ENCODE measurements around the gene FRMD4A. TPM values are rescaled to one million over a fixed set of nuclear protein-coding genes. Genes with fewer than 3 reads are reported as not detected.

Gene FRMD4A
- total RNA-seq, 1 donor from 2014 or later: 20.2 TPM

- Mint-ChIP-seq H3K9me3 (no peaks in the 10 kb centered on the region), H3K36me3 (peaks cover 25% of the 10 kb centered on the region), H3K4me1 (peaks cover 14% of the 10 kb centered on the region), H3K4me3 (no peak overlapping the region), H3K27me3 (ENCODE audit: insufficient read depth, low read depth) (peaks cover 3% of the 10 kb centered on the region), H3K27ac (no peak overlapping the region)
- H3K27ac ChIP-seq: no peak overlapping the region
- H2AFZ ChIP-seq (replicated peaks): no peak overlapping the region
- peaks cover 6% of the 10 kb centered on the region for H3F3A ChIP-seq (ENCODE audit: low read depth)
- H3K27me3 ChIP-seq: no peaks in the 10 kb centered on the region
- H3K9me3 ChIP-seq (ENCODE audit: low read depth): no peaks in the 10 kb centered on the region
- H3K79me2 ChIP-seq (ENCODE audit: low read depth): no peaks in the 10 kb centered on the region
- TF ChIP-seq EZH2phosphoT487 (IDR thresholded peaks at IDR 0.05): no peak
- TF ChIP-seq EZH2 (IDR thresholded peaks at IDR 0.05): no peak
- no peak for TF ChIP-seq CTCF (IDR thresholded peaks at IDR 0.05)
- H4K20me1 ChIP-seq (ENCODE audit: low read depth): no peaks in the 10 kb centered on the region
- H3K4me3 ChIP-seq: no peak overlapping the region
- H3K36me3 ChIP-seq: no peaks in the 10 kb centered on the region
- DNase-seq (ENCODE audit: low spot score): no peak
- H3K9ac ChIP-seq: no peak overlapping the region
- H3K4me2 ChIP-seq: no peak overlapping the region
- peaks cover 19% of the 10 kb centered on the region for H3K4me1 ChIP-seq
These were observed 672.5 kb downstream of the FRMD4A start for GRCh38 chr10:13658264-13658663.

DNA sequence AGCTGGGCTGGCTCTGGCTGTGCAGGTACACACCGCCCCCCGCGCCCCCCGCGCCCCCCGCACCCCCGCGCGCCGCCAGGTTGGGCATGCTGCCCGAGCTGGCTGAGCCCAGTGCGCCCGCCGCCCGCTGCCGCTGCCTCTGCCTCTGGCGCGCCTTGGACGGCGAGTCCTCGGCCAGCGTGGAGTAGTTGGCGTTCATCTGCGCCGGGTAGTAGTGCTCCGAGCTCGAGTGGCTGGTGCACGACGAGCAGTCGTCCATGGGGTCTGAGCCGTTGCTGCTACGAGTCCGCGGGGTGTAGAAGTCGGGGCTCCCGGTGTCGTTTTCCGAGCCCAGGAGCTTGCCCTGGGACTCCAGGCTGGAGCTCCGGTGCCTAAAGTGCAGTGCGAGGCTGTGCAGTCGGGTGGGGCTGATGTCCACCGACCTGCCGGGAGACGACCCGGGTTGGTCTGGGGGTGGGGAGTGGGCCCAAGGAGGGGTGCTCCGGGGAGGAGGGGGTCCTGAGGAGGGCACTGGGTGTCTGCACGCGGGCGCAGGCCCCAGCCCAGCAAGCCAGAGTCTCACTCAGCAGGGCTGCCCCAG is 673.5 kb downstream of the FRMD4A start:
- H3K79me2 ChIP-seq (ENCODE audit: low read depth): no peaks in the 10 kb centered on the region
- Mint-ChIP-seq H3K4me3 (no peak overlapping the region), H3K27ac (no peak overlapping the region), H3K4me1 (peaks cover 14% of the 10 kb centered on the region), H3K9me3 (no peaks in the 10 kb centered on the region), H3K27me3 (ENCODE audit: insufficient read depth, low read depth) (peaks cover 3% of the 10 kb centered on the region), H3K36me3 (peaks cover 24% of the 10 kb centered on the region)
- H4K20me1 ChIP-seq (ENCODE audit: low read depth): no peaks in the 10 kb centered on the region
- no peak overlapping the region for H3K4me2 ChIP-seq
- no peak for DNase-seq (ENCODE audit: low spot score)
- no peaks in the 10 kb centered on the region for H3K27me3 ChIP-seq
- no peaks in the 10 kb centered on the region for H3K9me3 ChIP-seq (ENCODE audit: low read depth)
- no peaks in the 10 kb centered on the region for H3K36me3 ChIP-seq
- TF ChIP-seq EZH2phosphoT487 (IDR thresholded peaks at IDR 0.05): no peak
- TF ChIP-seq CTCF (IDR thresholded peaks at IDR 0.05): no peak
- TF ChIP-seq EZH2 (IDR thresholded peaks at IDR 0.05): no peak
- no peak overlapping the region for H3K9ac ChIP-seq
- no peak overlapping the region for H3K27ac ChIP-seq
- no peak overlapping the region for H3K4me3 ChIP-seq
- H3F3A ChIP-seq (ENCODE audit: low read depth): peaks cover 6% of the 10 kb centered on the region
- H2AFZ ChIP-seq (replicated peaks): no peak overlapping the region
- H3K4me1 ChIP-seq: peaks cover 19% of the 10 kb centered on the region

DNA sequence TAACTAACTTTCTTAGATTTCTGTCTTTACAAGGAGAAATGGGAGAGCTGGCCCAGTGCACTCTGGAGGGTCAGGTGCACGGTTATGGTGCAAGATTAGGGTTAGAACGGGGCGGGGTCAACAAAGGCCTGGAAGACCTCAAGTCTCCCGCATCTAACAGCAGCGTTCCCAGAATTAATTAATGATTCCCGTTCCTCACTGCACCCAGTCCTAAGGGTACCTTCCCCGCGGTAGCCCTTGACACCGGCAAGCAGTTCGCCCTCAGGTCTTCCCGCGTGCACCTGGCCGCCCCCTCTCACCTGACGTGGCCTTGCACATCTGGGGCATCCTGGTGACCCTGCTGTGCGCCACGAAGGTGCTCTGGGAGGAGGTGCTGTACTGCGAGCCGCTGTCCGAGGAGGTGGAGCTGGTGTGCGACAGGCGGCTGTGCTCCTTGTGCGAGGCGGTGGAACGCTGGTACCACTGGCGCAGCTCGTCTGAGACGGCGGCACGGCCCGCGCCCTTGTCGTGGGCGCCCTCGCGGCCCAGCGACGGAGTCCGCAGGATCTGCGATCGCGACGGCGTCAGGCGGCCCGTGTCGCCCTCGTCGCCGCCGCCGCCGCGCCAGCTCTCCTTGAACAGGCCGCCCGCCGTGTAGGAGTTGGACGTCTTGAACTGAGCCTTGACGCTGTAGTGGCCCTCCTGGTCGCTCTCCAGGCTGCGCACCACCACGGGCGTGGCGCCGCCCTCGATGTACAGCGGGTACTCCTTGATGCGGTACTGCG is 674.2 kb downstream of the FRMD4A start:
- no peak overlapping the region for H3K4me3 Mint-ChIP-seq
- H3K4me2 ChIP-seq: no peak overlapping the region
- H3K27me3 Mint-ChIP-seq (ENCODE audit: insufficient read depth, low read depth): peaks cover 3% of the 10 kb centered on the region

More for the DNA sequence above, 674.2 kb downstream of the FRMD4A start:
- H3K4me1 ChIP-seq: peaks cover 15% of the 10 kb centered on the region
- no peak overlapping the region for H3K4me3 ChIP-seq
- TF ChIP-seq EZH2phosphoT487 (IDR thresholded peaks at IDR 0.05): no peak
- TF ChIP-seq EZH2 (IDR thresholded peaks at IDR 0.05): no peak
- TF ChIP-seq CTCF (IDR thresholded peaks at IDR 0.05): no peak
- no peaks in the 10 kb centered on the region for H4K20me1 ChIP-seq (ENCODE audit: low read depth)
- Mint-ChIP-seq H3K36me3 (peaks cover 24% of the 10 kb centered on the region), H3K4me1 (peaks cover 10% of the 10 kb centered on the region), H3K9me3 (no peaks in the 10 kb centered on the region), H3K27ac (no peak overlapping the region)
- H3K79me2 ChIP-seq (ENCODE audit: low read depth): no peaks in the 10 kb centered on the region
- no peak overlapping the region for H2AFZ ChIP-seq (replicated peaks)
- H3K27ac ChIP-seq: no peak overlapping the region
- H3F3A ChIP-seq (ENCODE audit: low read depth): peaks cover 1% of the 10 kb centered on the region
- H3K36me3 ChIP-seq: no peaks in the 10 kb centered on the region
- no peak overlapping the region for H3K9ac ChIP-seq
- no peak for DNase-seq (ENCODE audit: low spot score)
- no peaks in the 10 kb centered on the region for H3K9me3 ChIP-seq (ENCODE audit: low read depth)
- H3K27me3 ChIP-seq: no peaks in the 10 kb centered on the region

Measured in neural progenitor cell (in vitro differentiated cells).